Measurements from ENCODE around the gene PRR15L. TPM values are rescaled to one million over a fixed set of nuclear protein-coding genes. Genes with fewer than 3 reads are reported as not detected.
A peak's percentile ranks its signal among the peaks of the same experiment; 100 is the strongest.
"Not testable (repeated sequence)": the region's sequence is repeated elsewhere in the genome, so short reads cannot be mapped to it uniquely, and the experiment has no call there.

The PRR15L gene
- total RNA-seq, 1 experiment from 2014 or later, result not detected

GRCh38 chr17:47941246-47942095 is 16.2 kb downstream of the PRR15L start, which contains the start of gene PNPO:
Gene PNPO, plus strand, starts transcription at chr17:47941571. Its CDS starts 105 bp downstream, at chr17:47941676.
- peak; percentile 99 for DNase-seq (ENCODE audit: low read depth)

GRCh38 chr17:47937941-47938340 is 19.7 kb downstream of the PRR15L start:
- no peak for DNase-seq (ENCODE audit: low read depth)

GRCh38 chr17:47935961-47936360 is 21.7 kb downstream of the PRR15L start:
- peak; percentile 89 for DNase-seq (ENCODE audit: low read depth)

GRCh38 chr17:47935468-47935867 is 22.2 kb downstream of the PRR15L start:
- DNase-seq (ENCODE audit: low read depth), result not testable (repeated sequence)

- DNase-seq (ENCODE audit: low read depth), result peak; percentile 98
Measured at GRCh38 chr17:47934856-47935255, 22.8 kb downstream of the PRR15L start.

GRCh38 chr17:47931848-47932247 is 25.8 kb downstream of the PRR15L start:
- DNase-seq (ENCODE audit: low read depth), result no peak

GRCh38 chr17:47929218-47930000 is 28.3 kb downstream of the PRR15L start:
- no peak for DNase-seq (ENCODE audit: low read depth)

- DNase-seq (ENCODE audit: low read depth), result no peak
Measured at GRCh38 chr17:47928415-47928814, 29.3 kb downstream of the PRR15L start.

- DNase-seq (ENCODE audit: low read depth), result no peak
Measured at GRCh38 chr17:47927821-47928400, 29.8 kb downstream of the PRR15L start.

GRCh38 chr17:47925678-47925988 is 32.0 kb downstream of the PRR15L start:
- DNase-seq (ENCODE audit: low read depth), result no peak

GRCh38 chr17:47924785-47925677 is 32.7 kb downstream of the PRR15L start:
- DNase-seq (ENCODE audit: low read depth), result no peak

- DNase-seq (ENCODE audit: low read depth), result not testable (repeated sequence)
Measured at GRCh38 chr17:47919889-47920288, 37.8 kb downstream of the PRR15L start.

GRCh38 chr17:47918991-47919390 is 38.7 kb downstream of the PRR15L start:
- no peak for DNase-seq (ENCODE audit: low read depth)

GRCh38 chr17:47918006-47918405 is 39.7 kb downstream of the PRR15L start:
- no peak for DNase-seq (ENCODE audit: low read depth)

GRCh38 chr17:47917581-47917980 is 40.1 kb downstream of the PRR15L start:
- no peak for DNase-seq (ENCODE audit: low read depth)

- DNase-seq (ENCODE audit: low read depth), result no peak
Measured at GRCh38 chr17:47916489-47917208, 41.0 kb downstream of the PRR15L start.

- DNase-seq (ENCODE audit: low read depth), result no peak
Measured at GRCh38 chr17:47915776-47916398, 41.8 kb downstream of the PRR15L start.

GRCh38 chr17:47914306-47914948 is 43.3 kb downstream of the PRR15L start:
- no peak for DNase-seq (ENCODE audit: low read depth)

- no peak for DNase-seq (ENCODE audit: low read depth)
Measured at GRCh38 chr17:47913050-47913449, 44.6 kb downstream of the PRR15L start.

All from HT1080 (cell line).